PC-9 (cell line): ENCODE data around the gene OR1N2.

Experiments used
- CTCF ChIP-seq: fragments of 200-600 bp; sonication (generic); conservative IDR thresholded peaks from 2 replicates; pipeline ENCODE4 v1.6.1; 2017; ENCODE audit warnings: mixed run types, antibody characterized with exemption, mild to moderate bottlenecking, moderate library complexity
- EZH2 ChIP-seq: fragments of 200-600 bp; sonication (generic); IDR thresholded peaks from 2 replicates; pipeline ENCODE4 v1.8.0; 2017; ENCODE audit warnings: antibody characterized with exemption, low read depth

- TF ChIP-seq CTCF = no peak
- no peak for TF ChIP-seq EZH2
Measured at GRCh38 chr9:122538757-122539156, 14.2 kb upstream of the OR1N2 start.
